Thyroid gland (tissue), 4 donors: ENCODE results near the gene C16orf74. TPM values are rescaled to one million over a fixed set of nuclear protein-coding genes. Genes with fewer than 3 reads are reported as not detected.

Experiments
- DNase-seq, 2 donors: peaks; one replicate each; pipeline ENCODE4 v3.0.0-alpha.2; 2019
- H3K27ac ChIP-seq, 3 donors: fragments of 200-600 bp; sonication (generic); 1 replicate in 2 of 3; 2 replicates in 1 of 3; pipeline ENCODE4 v1.5.1; 2016 to 2019; ENCODE audit warnings: mild to moderate bottlenecking in 1 of 3, moderate library complexity in 1 of 3
- H3K27me3 ChIP-seq: fragments of 200-600 bp; sonication (generic); one replicate; pipeline ENCODE4 v1.5.1; 2019
- H3K36me3 ChIP-seq, 2 donors: fragments of 200-600 bp; sonication (generic); one replicate each; pipeline ENCODE4 v1.5.1; 2016 to 2019
- H3K4me1 ChIP-seq, 2 donors: fragments of 200-600 bp; sonication (generic); one replicate each; pipeline ENCODE4 v1.5.1; 2017 to 2019
- H3K4me3 ChIP-seq, 3 donors: fragments of 200-600 bp; sonication (generic); replicated peaks in 1 of 3; 1 replicate in 2 of 3; 2 replicates in 1 of 3; pipeline ENCODE4 v1.5.1; 2016; ENCODE audit warnings: mild to moderate bottlenecking in 1 of 3
- H3K9me3 ChIP-seq: fragments of 200-600 bp; sonication (generic); one replicate; pipeline ENCODE4 v1.5.1; 2017
- POLR2A ChIP-seq, 2 donors: fragments of 450-650 bp; IDR thresholded peaks; one replicate each; pipeline ENCODE4 v1.6.1; 2017; ENCODE audit warnings: antibody characterized with exemption in 2 of 2, mild to moderate bottlenecking in 2 of 2, moderate library complexity in 1 of 2
- WGBS, 2 donors: methylation state at CpG; one replicate each; pipeline ENCODE4 v1.1.5; 2017; 5-methylcytosine and 5-hydroxymethylcytosine counted together
- intact Hi-C: fragments of 100-400 bp; cut with DNase I; formaldehyde crosslinking; loops from one replicate; pipeline ENCODE4 v1.15.1; 2023
- total RNA-seq, 4 donors: library from RNA; depleted of rRNA; stranded (reverse); fragments of >200 nt; gene quantifications; one replicate each; pipeline ENCODE4 v1.2.3, GENCODE V29; 2016
- TF ChIP-seq, protein P1 (sequence below), 6 experiments: fragments of 200-600 bp in 3 of 6; fragments of 450-650 bp in 3 of 6; sonication (generic) in 3 of 6; IDR thresholded peaks; one replicate each; pipeline ENCODE4 v1.5.1; 2016 to 2019; ENCODE audit warnings: antibody characterized with exemption in 6 of 6, mild to moderate bottlenecking in 2 of 6, inconsistent platforms in 1 of 6, moderate library complexity in 1 of 6

C16orf74 gene
- total RNA-seq, 4 donors from 2014 or later: 5.1 to 8.4 (median 6.3) TPM; not detected in 1

DNA sequence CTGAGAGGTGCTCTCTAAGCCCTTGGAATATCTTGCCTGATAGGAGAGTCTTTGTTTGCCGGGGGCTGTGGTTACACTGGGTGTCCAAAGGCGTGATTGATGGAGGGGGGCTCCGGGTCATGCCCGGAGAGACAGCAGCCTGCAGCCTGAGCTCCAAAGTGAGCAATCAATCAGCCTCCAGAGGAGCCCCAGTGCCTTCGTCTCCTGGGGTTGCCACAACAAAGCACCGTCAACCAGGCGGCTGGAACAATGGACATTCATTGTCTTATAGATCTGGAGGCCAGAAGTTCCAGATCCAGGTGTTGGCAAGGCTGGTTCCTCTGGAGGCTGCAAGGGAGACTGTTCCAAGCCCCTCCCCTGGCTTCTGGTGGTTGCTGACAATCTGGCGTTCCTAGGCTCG, 38.1 kb downstream of the C16orf74 start:
- Histone ChIP-seq H3K4me3 (no peak overlapping the region), H3K4me1 (peaks cover 0 to 12% of the 10 kb centered on the region in 2 donors), H3K27me3 (no peaks in the 10 kb centered on the region), H3K9me3 (no peaks in the 10 kb centered on the region), H3K27ac (no peak overlapping the region), H3K36me3 (no peaks in the 10 kb centered on the region)
- no peak for TF ChIP-seq POLR2A (IDR thresholded peaks at IDR 0.05)
- TF ChIP-seq, protein P1, sequence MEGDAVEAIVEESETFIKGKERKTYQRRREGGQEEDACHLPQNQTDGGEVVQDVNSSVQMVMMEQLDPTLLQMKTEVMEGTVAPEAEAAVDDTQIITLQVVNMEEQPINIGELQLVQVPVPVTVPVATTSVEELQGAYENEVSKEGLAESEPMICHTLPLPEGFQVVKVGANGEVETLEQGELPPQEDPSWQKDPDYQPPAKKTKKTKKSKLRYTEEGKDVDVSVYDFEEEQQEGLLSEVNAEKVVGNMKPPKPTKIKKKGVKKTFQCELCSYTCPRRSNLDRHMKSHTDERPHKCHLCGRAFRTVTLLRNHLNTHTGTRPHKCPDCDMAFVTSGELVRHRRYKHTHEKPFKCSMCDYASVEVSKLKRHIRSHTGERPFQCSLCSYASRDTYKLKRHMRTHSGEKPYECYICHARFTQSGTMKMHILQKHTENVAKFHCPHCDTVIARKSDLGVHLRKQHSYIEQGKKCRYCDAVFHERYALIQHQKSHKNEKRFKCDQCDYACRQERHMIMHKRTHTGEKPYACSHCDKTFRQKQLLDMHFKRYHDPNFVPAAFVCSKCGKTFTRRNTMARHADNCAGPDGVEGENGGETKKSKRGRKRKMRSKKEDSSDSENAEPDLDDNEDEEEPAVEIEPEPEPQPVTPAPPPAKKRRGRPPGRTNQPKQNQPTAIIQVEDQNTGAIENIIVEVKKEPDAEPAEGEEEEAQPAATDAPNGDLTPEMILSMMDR (IDR thresholded peaks at IDR 0.05): no peak
- WGBS, 2 donors: 71% methylated on average over 8 to 9 of the region's 9 CpGs
- no peak for DNase-seq
- intact Hi-C loops: loop anchor here (10.0 kb wide), 2 partner anchors 318 to 598 kb away; partner anchors contain the start of gene CIBAR2

GRCh38 chr16:85711982-85712587, 38.8 kb downstream of the C16orf74 start:
- intact Hi-C loops: loop anchor here (10.0 kb wide), 2 partner anchors 317 to 597 kb away; partner anchors contain the start of gene CIBAR2
- no peak for TF ChIP-seq POLR2A (IDR thresholded peaks at IDR 0.05)
- TF ChIP-seq, protein P1 (IDR thresholded peaks at IDR 0.05): no peak
- no peaks in the 10 kb centered on the region for H3K9me3 ChIP-seq

DNA sequence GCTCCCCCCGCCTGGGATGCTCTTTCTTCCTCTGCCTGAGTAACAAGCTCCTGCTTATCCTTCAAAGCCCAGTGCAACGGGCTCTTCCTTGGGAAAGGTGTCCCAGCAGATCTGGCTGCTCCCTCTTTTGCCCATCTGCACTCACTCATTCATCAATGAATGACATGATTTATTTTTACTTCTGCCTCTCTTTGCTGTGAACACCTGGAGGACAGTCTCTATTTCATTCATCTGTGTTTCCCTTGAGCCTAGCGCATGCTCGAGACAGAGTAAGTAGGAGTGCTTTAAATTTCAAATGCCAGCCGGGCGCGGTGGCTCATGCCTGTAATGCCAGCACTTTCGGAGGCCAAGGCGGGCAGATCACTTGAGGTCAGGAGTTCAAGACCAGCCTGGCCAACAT, 40.2 kb downstream of the C16orf74 start:
- Histone ChIP-seq H3K27ac (no peak overlapping the region), H3K9me3 (no peaks in the 10 kb centered on the region), H3K36me3 (no peaks in the 10 kb centered on the region), H3K4me3 (no peak overlapping the region), H3K4me1 (peaks cover 0 to 4% of the 10 kb centered on the region in 2 donors), H3K27me3 (no peaks in the 10 kb centered on the region)
- 93 to 98% methylated on average over 9 of the region's 9 CpGs for WGBS, 2 donors
- TF ChIP-seq, protein P1 (IDR thresholded peaks at IDR 0.05): no peak
- no peak for TF ChIP-seq POLR2A (IDR thresholded peaks at IDR 0.05)
- intact Hi-C loops: loop anchor here (10.0 kb wide), 2 partner anchors 316 to 596 kb away; partner anchors contain the start of gene CIBAR2
- no peak for DNase-seq

More at GRCh38 chr16:85711982-85712587, 38.8 kb downstream of the C16orf74 start:
- Histone ChIP-seq H3K36me3 (no peaks in the 10 kb centered on the region), H3K4me3 (no peak overlapping the region), H3K4me1 (peaks cover 0 to 12% of the 10 kb centered on the region in 2 donors), H3K27ac (no peak overlapping the region), H3K27me3 (no peaks in the 10 kb centered on the region)
- DNase-seq: no peak
- WGBS, 2 donors: 96 to 98% methylated on average over 6 of the region's 6 CpGs

GRCh38 chr16:85709766-85710585, 40.9 kb downstream of the C16orf74 start:
- H3K27ac ChIP-seq: no peak overlapping the region
- no peak overlapping the region for H3K4me3 ChIP-seq
- WGBS, 2 donors: 87 to 88% methylated on average over 31 to 38 of the region's 53 CpGs
- H3K27me3 ChIP-seq: no peaks in the 10 kb centered on the region
- no peaks in the 10 kb centered on the region for H3K36me3 ChIP-seq
- H3K4me1 ChIP-seq: no peaks in the 10 kb centered on the region
- no peaks in the 10 kb centered on the region for H3K9me3 ChIP-seq
- no peak for DNase-seq
- intact Hi-C loops: loop anchor here (10.0 kb wide), 2 partner anchors 315 to 595 kb away; partner anchors contain the start of gene CIBAR2
- TF ChIP-seq, protein P1 (IDR thresholded peaks at IDR 0.05): no peak
- no peak for TF ChIP-seq POLR2A (IDR thresholded peaks at IDR 0.05)
